WTC11 (cell line): ENCODE measurements around the gene SCGB1D4.

Source experiments
- CREB1 ChIP-seq: sonication (generic); formaldehyde crosslinking; IDR thresholded peaks from 2 replicates; pipeline ENCODE4 v1.8.0; 2023; ENCODE audit warnings: mild to moderate bottlenecking, missing genetic modification reagents
- CREM ChIP-seq: sonication (generic); formaldehyde crosslinking; IDR thresholded peaks from 2 replicates; pipeline ENCODE4 v1.8.1; 2022; ENCODE audit warnings: mild to moderate bottlenecking, missing genetic modification reagents, moderate library complexity
- CTCF ChIP-seq: fragments of 200-600 bp; IDR thresholded peaks from 2 replicates; pipeline ENCODE4 v1.8.0; 2022; ENCODE audit warnings: antibody characterized with exemption
- TP53 ChIP-seq: sonication (generic); formaldehyde crosslinking; IDR thresholded peaks from 2 replicates; pipeline ENCODE4 v1.8.1; 2023; ENCODE audit warnings: mild to moderate bottlenecking, missing genetic modification reagents
- ZNF121 ChIP-seq: sonication (generic); formaldehyde crosslinking; IDR thresholded peaks from 2 replicates; pipeline ENCODE4 v1.8.0; 2023; ENCODE audit warnings: missing genetic modification reagents
- ZNF512 ChIP-seq: sonication (generic); formaldehyde crosslinking; IDR thresholded peaks from 2 replicates; pipeline ENCODE4 v1.8.1; 2022; ENCODE audit warnings: missing genetic modification reagents, borderline replicate concordance

GRCh38 chr11:62264004-62264403, 34.9 kb downstream of the SCGB1D4 start:
- TF ChIP-seq CTCF: no peak
- no peak for TF ChIP-seq TP53
- TF ChIP-seq CREM (CRISPR knock-in tag): no peak
- TF ChIP-seq CREB1 (CRISPR knock-in tag): no peak
- no peak for TF ChIP-seq ZNF121 (CRISPR knock-in tag)
- no peak for TF ChIP-seq ZNF512 (CRISPR knock-in tag)
